Embryonic facial prominence (tissue), 1 donor: ENCODE data around the gene DUSP2.

Source experiments
- DNase-seq: peaks from one replicate; pipeline ENCODE4 v3.0.0-alpha.2; 2016; ENCODE audit errors: extremely low spot score

The DUSP2 gene

GRCh38 chr2:96114903-96115581, 30.2 kb downstream of the DUSP2 start:
- no peak for DNase-seq

GRCh38 chr2:96114546-96114902, 30.7 kb downstream of the DUSP2 start:
- no peak for DNase-seq

- DNase-seq = no peak
Measured at GRCh38 chr2:96113951-96114350, 31.3 kb downstream of the DUSP2 start.

DNA sequence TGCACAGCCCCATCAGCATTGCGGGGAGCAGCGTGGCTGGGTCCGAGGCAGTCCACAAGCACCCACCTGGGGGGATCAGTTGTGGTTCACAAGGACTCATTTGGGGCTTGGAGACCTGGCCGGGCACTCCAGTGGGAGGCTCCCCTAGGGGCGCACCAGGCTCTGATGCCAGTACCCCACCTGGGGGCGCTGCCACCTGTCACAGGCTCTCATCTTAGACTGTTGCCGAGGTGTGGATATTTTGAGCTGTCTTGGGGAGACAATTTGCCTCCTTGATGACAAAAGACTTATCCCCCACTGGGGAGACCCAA, 31.9 kb downstream of the DUSP2 start:
- DNase-seq = no peak

DNA sequence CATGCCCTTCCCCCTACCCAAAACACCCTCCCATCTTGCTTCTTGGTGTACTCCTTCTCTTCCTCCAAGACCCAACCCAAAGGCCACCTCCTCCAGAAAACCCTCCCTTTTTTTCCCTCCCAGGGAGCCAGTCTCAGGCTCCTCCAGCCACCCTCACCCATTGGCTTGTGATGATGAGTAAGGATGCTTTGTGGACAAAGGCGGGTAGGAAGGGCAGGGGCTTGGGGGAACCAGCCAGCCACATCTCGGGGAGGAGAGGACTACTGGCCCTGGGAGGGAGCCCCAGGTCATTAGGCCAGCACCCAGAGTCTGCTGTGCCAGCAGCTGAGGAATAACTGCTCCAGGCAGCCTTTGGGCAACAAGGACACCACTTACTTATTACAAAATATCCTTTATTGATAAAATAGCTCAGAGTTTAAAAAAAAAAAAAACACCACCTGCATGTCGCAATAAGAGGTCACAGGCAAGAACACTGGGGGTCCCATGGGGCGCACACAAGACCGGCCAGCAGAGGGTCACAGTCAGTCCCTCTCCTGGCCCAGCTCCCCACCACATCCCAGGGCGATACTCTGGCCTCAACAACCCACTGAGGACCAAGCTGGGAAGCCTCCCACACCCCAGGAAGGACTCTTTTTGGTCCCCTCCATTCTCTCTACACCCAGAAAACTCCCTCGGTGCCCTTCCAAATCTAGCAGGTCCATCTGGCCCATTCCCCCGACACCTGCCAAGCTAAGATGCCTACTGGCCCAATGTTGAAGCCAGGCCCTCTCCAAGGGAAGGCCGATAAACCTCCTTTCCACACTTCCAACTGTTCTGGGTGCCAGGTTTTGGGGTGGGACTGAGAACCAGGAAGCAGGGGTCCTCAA, 32.5 kb downstream of the DUSP2 start:
- DNase-seq = no peak

DNA sequence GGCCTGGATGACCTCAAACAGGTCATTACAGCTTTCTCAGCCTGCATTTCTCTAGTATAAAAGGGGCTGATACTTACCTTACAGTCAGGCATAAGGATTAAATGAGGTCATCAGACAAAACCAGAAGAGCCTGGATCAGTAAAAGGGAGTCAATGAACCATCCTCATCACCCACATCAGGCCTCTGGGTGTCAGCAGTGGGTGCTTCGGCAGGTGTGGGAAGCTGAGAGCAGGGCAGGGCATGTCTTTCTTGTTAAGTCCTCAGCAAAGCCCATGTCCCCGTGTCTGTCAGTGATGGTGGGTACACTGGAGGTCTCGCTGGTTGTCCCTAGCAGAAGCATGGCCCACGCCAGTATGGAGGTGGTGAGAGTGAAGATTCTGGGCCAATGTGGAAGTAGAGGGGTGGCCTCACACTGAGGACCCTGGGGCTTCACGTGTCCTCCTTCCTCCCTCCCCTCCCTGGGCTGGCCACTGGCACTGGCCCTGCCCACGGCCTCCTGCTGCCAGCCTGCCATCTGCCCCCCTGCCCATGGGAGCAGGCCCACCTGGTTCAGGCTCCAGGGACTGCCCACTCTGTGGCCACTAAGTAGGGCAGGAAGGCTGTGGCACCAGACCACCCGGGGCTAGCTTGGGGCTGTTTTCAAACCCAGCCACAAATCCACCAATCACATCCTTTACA, 33.3 kb downstream of the DUSP2 start:
- DNase-seq = no peak

GRCh38 chr2:96111257-96111640, 34.0 kb downstream of the DUSP2 start:
- DNase-seq = no peak

DNA sequence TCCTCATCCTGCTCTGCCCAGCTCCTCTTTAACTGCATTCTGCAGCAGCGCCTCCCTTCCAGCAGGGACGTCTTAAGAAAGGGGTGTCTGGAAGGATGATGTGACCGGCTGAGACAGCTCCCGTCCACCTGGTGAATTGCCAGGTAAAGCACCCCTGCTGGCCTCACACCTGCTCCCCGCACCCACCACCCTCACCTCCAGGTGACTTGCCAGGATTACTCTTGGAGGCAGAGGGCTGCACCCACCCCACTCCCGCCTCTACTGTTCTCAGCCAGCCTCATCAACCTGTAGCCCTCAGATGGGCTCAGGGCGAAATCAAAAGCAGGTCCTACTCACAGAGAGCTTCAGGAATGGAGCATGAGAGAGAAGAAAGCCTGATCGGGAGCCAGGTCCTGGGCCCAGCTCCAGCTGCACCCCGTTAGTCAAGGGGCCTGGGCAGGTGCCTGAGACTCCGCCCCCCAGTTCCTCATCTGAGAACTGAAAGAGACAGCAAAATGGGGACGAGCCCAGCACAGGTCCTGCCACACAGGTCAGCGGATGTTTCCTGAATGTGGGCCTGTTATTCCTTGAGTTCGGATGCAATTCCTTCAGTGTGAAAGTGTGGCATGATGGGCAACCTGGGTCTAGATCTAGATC, 34.5 kb downstream of the DUSP2 start:
- no peak for DNase-seq

GRCh38 chr2:96109931-96110511, 35.2 kb downstream of the DUSP2 start:
- no peak for DNase-seq

- no peak for DNase-seq
Measured at GRCh38 chr2:96109361-96109680, 35.9 kb downstream of the DUSP2 start.

- no peak for DNase-seq
Measured at GRCh38 chr2:96108541-96109360, 36.5 kb downstream of the DUSP2 start.

- DNase-seq = no peak
Measured at GRCh38 chr2:96108151-96108540, 37.1 kb downstream of the DUSP2 start.

DNA sequence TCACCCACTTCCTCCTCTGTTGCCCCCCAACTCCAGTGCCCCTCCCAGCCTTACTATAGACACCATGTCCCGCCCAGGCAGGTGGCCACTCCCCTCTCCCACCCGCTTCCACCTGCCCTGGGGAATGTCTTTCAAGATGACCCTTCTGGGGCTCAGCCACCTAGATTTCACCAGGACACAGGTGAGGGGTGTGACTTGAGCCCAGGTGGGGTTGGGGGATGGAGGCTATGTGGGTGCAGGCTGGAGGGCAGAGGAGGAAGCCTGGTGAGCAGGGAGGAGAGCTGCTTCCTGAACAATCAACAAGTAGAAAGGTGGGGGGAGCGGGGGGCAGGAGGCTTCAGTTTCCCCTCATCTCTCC, 37.6 kb downstream of the DUSP2 start:
- DNase-seq = no peak

DNA sequence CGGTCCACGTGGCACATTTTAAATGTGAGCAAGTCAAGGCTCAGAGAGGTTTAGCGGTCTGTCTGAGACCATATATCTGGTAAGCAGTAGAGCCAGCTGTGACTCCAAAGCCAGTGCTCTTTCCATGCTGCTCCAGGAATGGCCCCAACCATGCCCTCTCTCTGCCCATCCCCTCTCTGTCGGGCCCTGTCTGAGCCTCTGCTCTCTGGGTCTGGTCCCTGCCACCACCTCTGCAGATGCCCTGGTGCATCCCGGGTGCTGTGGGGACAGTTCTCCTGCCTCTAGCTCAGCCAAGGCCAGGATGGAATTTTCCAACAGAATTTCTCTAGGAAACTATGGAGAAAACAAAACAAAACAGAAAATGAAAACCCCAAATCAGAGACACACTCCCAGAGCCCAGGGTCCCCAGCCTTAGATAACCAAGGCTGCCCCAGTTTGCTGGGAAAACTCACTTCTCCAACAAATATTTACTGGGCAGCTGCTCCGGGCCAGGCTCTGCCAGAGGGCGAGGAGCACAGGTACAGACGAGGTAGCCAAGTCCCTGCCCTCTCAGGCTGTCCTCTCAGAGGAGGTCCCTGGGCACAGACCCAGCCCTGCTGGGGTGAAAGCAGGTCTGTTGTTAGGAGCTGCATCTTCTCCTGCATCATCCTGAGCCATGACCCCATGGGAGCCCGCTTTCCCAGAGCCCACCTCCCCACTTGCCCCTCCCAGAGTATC, 38.1 kb downstream of the DUSP2 start:
- no peak for DNase-seq

DNA sequence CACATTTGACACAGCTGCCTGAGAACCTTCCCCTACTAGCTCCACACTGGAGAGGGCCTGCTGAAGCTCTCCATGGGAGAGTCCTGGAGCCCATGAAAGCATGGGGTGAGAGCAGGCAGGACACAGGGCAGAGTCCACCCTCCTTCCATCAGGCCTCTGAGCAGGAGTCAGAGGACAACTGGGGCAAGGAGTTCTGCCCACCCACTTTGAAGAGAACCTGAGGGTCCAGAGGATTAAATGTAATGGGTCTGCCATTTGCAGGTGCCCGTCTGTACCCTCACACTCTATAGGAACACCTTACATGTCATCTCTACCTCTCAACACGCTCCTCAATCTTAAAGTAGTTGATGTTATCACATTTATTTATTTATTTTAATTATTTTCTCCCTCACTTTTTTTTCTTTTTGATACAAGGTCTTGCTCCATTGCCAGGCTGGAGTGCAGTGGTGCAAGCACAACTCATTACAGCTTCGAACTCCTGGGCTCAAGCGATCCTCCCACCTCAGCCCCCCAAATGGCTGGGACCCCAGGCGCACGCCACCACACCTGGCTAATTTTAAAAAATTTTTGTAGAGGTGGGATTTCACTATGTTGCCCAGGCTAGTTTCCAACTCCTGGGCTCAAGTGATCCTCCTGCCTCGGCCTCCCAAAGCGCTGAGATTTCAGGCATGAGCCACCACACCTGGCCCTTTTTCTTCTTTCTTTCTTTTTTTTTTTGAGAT, 39.1 kb downstream of the DUSP2 start:
- no peak for DNase-seq

DNA sequence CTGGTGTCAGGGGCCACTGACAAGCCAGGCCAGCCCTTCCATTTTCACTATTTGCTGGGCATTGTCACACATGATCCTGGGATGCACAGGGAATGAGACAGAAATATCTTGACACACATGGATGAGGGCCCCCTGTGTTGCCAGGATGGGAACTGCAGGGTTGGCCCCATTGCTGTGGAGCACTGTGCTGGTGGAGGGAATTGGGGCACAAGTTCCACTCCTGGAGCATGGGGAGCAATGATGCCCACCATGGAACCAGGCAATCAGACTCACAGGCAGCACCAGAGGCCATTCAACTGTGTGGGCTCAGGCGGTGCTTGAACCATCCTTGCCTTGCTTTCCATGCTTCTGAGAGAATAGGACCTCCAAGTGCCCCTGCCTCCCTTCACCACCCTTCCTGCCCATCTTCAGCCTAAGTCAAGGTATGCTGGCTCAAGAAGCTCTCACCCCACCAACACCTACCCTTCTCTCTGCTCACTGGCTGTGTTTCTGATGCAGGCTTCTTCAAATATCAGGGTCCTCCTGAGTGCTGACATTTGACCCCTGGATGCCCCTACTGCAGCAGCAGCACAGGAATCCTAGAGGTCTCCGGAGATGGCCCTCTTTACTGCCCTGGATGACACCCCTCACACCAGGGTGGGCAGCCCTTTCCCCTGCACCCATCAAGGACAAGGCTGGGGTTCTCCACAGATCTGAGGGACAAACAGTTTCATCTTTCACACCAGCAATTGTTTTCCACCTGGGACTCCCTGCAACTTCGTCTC, 39.9 kb downstream of the DUSP2 start:
- DNase-seq = no peak

- DNase-seq = no peak
Measured at GRCh38 chr2:96104487-96104861, 40.8 kb downstream of the DUSP2 start.

- DNase-seq = no peak
Measured at GRCh38 chr2:96103761-96104486, 41.3 kb downstream of the DUSP2 start.

- DNase-seq = no peak
Measured at GRCh38 chr2:96103187-96103601, 42.0 kb downstream of the DUSP2 start.
